ENCODE results near the gene PIAS1. TPM values are rescaled to one million over a fixed set of nuclear protein-coding genes. Genes with fewer than 3 reads are reported as not detected.

PIAS1 gene
- total RNA-seq, 2 experiments from 2014 or later: 44.1 to 59.0 TPM

- ChIA-PET POLR2A (interaction anchor here (0.8 kb wide), 1 partner anchor 23 kb away, joined by 3 read pairs; the partner anchor contains the start of gene PIAS1), CTCF (ENCODE audit: unreplicated experiment) (no interaction called here)
- H3K79me2 ChIP-seq (ENCODE audit: insufficient read depth, low read depth, low read length): no peaks in the 10 kb centered on the region
- no peak overlapping the region for H3K4me3 ChIP-seq (ENCODE audit: low read depth, low read length, poor library complexity, severe bottlenecking)
- H3K4me1 ChIP-seq (ENCODE audit: insufficient read depth, low read length, poor library complexity, severe bottlenecking): no peaks in the 10 kb centered on the region
- no peak for DNase-seq (ENCODE audit: low spot score)
- H3K27ac ChIP-seq (ENCODE audit: low read depth, low read length, poor library complexity, severe bottlenecking): no peak overlapping the region
- H3K36me3 ChIP-seq (ENCODE audit: insufficient read depth, low read length): no peaks in the 10 kb centered on the region
- BruUV-seq (replicated peaks): no TSS peak
- intact Hi-C loops (cut with micrococcal nuclease; ENCODE audit: unreplicated experiment): no loop called here
- no peak overlapping the region for H3K4me2 ChIP-seq (ENCODE audit: low read length)
- no peak overlapping the region for H2AFZ ChIP-seq (ENCODE audit: low read length)
- H3K9me3 ChIP-seq (ENCODE audit: low read length): no peaks in the 10 kb centered on the region
- TF ChIP-seq EZH2phosphoT487 (IDR thresholded peaks at IDR 0.05; ENCODE audit: borderline replicate concordance, low read depth, low read length) (no peak), CTCF (conservative IDR thresholded peaks at IDR 0.05; ENCODE audit: low read length) (no peak)
- H3K9me2 ChIP-seq (ENCODE audit: insufficient read depth, low read length): no peaks in the 10 kb centered on the region
- no peaks in the 10 kb centered on the region for H4K20me1 ChIP-seq (ENCODE audit: insufficient read depth, low read length)
Observed at GRCh38 chr15:68031404-68031803, 22.7 kb upstream of the PIAS1 start.

GRCh38 chr15:68032672-68033071 is 21.4 kb upstream of the PIAS1 start:
- no peaks in the 10 kb centered on the region for H3K79me2 ChIP-seq (ENCODE audit: insufficient read depth, low read depth, low read length)
- ChIA-PET CTCF (ENCODE audit: unreplicated experiment) (no interaction called here), POLR2A (no interaction called here)
- no peaks in the 10 kb centered on the region for H3K9me2 ChIP-seq (ENCODE audit: insufficient read depth, low read length)
- no peak overlapping the region for H2AFZ ChIP-seq (ENCODE audit: low read length)
- no TSS peak for BruUV-seq (replicated peaks)
- no peak for DNase-seq (ENCODE audit: low spot score)
- H3K9me3 ChIP-seq (ENCODE audit: low read length): no peaks in the 10 kb centered on the region
- H3K27ac ChIP-seq (ENCODE audit: low read depth, low read length, poor library complexity, severe bottlenecking): no peak overlapping the region
- H3K36me3 ChIP-seq (ENCODE audit: insufficient read depth, low read length): no peaks in the 10 kb centered on the region
- H4K20me1 ChIP-seq (ENCODE audit: insufficient read depth, low read length): no peaks in the 10 kb centered on the region
- no peaks in the 10 kb centered on the region for H3K4me1 ChIP-seq (ENCODE audit: insufficient read depth, low read length, poor library complexity, severe bottlenecking)
- TF ChIP-seq CTCF (conservative IDR thresholded peaks at IDR 0.05; ENCODE audit: low read length): no peak
- TF ChIP-seq EZH2phosphoT487 (IDR thresholded peaks at IDR 0.05; ENCODE audit: borderline replicate concordance, low read depth, low read length): no peak
- no peak overlapping the region for H3K4me3 ChIP-seq (ENCODE audit: low read depth, low read length, poor library complexity, severe bottlenecking)
- no peak overlapping the region for H3K4me2 ChIP-seq (ENCODE audit: low read length)
- intact Hi-C loops (cut with micrococcal nuclease; ENCODE audit: unreplicated experiment): no loop called here

GRCh38 chr15:68034081-68034480 is 20.0 kb upstream of the PIAS1 start:
- no peaks in the 10 kb centered on the region for H3K36me3 ChIP-seq (ENCODE audit: insufficient read depth, low read length)
- POLR2A ChIA-PET: no interaction called here
- no peaks in the 10 kb centered on the region for H3K4me1 ChIP-seq (ENCODE audit: insufficient read depth, low read length, poor library complexity, severe bottlenecking)
- no peaks in the 10 kb centered on the region for H3K9me2 ChIP-seq (ENCODE audit: insufficient read depth, low read length)
- no peak overlapping the region for H3K27ac ChIP-seq (ENCODE audit: low read depth, low read length, poor library complexity, severe bottlenecking)
- no peak for TF ChIP-seq EZH2phosphoT487 (IDR thresholded peaks at IDR 0.05; ENCODE audit: borderline replicate concordance, low read depth, low read length)
- no peak for TF ChIP-seq CTCF (conservative IDR thresholded peaks at IDR 0.05; ENCODE audit: low read length)
- intact Hi-C loops (cut with micrococcal nuclease; ENCODE audit: unreplicated experiment): no loop called here
- H3K9me3 ChIP-seq (ENCODE audit: low read length): no peaks in the 10 kb centered on the region
- DNase-seq (ENCODE audit: low spot score): no peak
- H3K79me2 ChIP-seq (ENCODE audit: insufficient read depth, low read depth, low read length): no peaks in the 10 kb centered on the region
- no peak overlapping the region for H3K4me2 ChIP-seq (ENCODE audit: low read length)
- no TSS peak for BruUV-seq (replicated peaks)
- no peak overlapping the region for H2AFZ ChIP-seq (ENCODE audit: low read length)
- no peak overlapping the region for H3K4me3 ChIP-seq (ENCODE audit: low read depth, low read length, poor library complexity, severe bottlenecking)
- H4K20me1 ChIP-seq (ENCODE audit: insufficient read depth, low read length): no peaks in the 10 kb centered on the region
- CTCF ChIA-PET (ENCODE audit: unreplicated experiment): no interaction called here
